Ishikawa (cell line): Measurements from ENCODE around the gene STIM1.

Source experiments
- CEBPB ChIP-seq: IDR thresholded peaks from 2 replicates; pipeline ENCODE4 v1.6.1; 2012
- CREB1 ChIP-seq: IDR thresholded peaks from 2 replicates; pipeline ENCODE4 v1.6.1; 2012; ENCODE audit warnings: low read depth
- EGR1 ChIP-seq: IDR thresholded peaks from 2 replicates; pipeline ENCODE4 v1.6.1; 2012
- EP300 ChIP-seq: IDR thresholded peaks from 2 replicates; pipeline ENCODE4 v1.6.1; 2012; ENCODE audit warnings: borderline replicate concordance
- FOXM1 ChIP-seq: IDR thresholded peaks from 2 replicates; pipeline ENCODE4 v1.6.1; 2012; ENCODE audit warnings: low read depth, borderline replicate concordance
- MAX ChIP-seq: IDR thresholded peaks from 2 replicates; pipeline ENCODE4 v1.6.1; 2012
- NFIC ChIP-seq: IDR thresholded peaks from 2 replicates; pipeline ENCODE4 v1.6.1; 2012
- RAD21 ChIP-seq: IDR thresholded peaks from 2 replicates; pipeline ENCODE4 v1.6.1; 2012; ENCODE audit warnings: low read depth
- TAF1 ChIP-seq: IDR thresholded peaks from 2 replicates; pipeline ENCODE4 v1.6.1; 2012; ENCODE audit warnings: low read depth, mild to moderate bottlenecking
- TCF12 ChIP-seq: IDR thresholded peaks from 2 replicates; pipeline ENCODE4 v1.6.1; 2012; ENCODE audit warnings: low read depth
- TEAD4 ChIP-seq: IDR thresholded peaks from 2 replicates; pipeline ENCODE4 v1.6.1; 2012
- YY1 ChIP-seq: IDR thresholded peaks from 2 replicates; pipeline ENCODE4 v1.6.1; 2012; ENCODE audit warnings: low read depth
- ZBTB7A ChIP-seq: IDR thresholded peaks from 2 replicates; pipeline ENCODE4 v1.6.1; 2012; ENCODE audit warnings: low read depth
- TF ChIP-seq, protein P1 (sequence below): IDR thresholded peaks from 2 replicates; pipeline ENCODE4 v1.6.1; 2012; ENCODE audit warnings: low read depth, mild to moderate bottlenecking
- TF ChIP-seq, protein P2 (sequence below): IDR thresholded peaks from 2 replicates; pipeline ENCODE4 v1.6.1; 2012

STIM1 gene

GRCh38 chr11:3820971-3821370 lies 34.5 kb upstream of the STIM1 start:
- no peak for TF ChIP-seq CREB1
- TF ChIP-seq, protein P1, sequence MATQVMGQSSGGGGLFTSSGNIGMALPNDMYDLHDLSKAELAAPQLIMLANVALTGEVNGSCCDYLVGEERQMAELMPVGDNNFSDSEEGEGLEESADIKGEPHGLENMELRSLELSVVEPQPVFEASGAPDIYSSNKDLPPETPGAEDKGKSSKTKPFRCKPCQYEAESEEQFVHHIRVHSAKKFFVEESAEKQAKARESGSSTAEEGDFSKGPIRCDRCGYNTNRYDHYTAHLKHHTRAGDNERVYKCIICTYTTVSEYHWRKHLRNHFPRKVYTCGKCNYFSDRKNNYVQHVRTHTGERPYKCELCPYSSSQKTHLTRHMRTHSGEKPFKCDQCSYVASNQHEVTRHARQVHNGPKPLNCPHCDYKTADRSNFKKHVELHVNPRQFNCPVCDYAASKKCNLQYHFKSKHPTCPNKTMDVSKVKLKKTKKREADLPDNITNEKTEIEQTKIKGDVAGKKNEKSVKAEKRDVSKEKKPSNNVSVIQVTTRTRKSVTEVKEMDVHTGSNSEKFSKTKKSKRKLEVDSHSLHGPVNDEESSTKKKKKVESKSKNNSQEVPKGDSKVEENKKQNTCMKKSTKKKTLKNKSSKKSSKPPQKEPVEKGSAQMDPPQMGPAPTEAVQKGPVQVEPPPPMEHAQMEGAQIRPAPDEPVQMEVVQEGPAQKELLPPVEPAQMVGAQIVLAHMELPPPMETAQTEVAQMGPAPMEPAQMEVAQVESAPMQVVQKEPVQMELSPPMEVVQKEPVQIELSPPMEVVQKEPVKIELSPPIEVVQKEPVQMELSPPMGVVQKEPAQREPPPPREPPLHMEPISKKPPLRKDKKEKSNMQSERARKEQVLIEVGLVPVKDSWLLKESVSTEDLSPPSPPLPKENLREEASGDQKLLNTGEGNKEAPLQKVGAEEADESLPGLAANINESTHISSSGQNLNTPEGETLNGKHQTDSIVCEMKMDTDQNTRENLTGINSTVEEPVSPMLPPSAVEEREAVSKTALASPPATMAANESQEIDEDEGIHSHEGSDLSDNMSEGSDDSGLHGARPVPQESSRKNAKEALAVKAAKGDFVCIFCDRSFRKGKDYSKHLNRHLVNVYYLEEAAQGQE, result no peak
- no peak for TF ChIP-seq EP300
- no peak for TF ChIP-seq CEBPB
- no peak for TF ChIP-seq ZBTB7A
- no peak for TF ChIP-seq RAD21
- TF ChIP-seq MAX, result no peak
- no peak for TF ChIP-seq TEAD4
- TF ChIP-seq, protein P2, sequence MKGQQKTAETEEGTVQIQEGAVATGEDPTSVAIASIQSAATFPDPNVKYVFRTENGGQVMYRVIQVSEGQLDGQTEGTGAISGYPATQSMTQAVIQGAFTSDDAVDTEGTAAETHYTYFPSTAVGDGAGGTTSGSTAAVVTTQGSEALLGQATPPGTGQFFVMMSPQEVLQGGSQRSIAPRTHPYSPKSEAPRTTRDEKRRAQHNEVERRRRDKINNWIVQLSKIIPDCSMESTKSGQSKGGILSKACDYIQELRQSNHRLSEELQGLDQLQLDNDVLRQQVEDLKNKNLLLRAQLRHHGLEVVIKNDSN, result no peak
- TF ChIP-seq EGR1, result no peak

DNA sequence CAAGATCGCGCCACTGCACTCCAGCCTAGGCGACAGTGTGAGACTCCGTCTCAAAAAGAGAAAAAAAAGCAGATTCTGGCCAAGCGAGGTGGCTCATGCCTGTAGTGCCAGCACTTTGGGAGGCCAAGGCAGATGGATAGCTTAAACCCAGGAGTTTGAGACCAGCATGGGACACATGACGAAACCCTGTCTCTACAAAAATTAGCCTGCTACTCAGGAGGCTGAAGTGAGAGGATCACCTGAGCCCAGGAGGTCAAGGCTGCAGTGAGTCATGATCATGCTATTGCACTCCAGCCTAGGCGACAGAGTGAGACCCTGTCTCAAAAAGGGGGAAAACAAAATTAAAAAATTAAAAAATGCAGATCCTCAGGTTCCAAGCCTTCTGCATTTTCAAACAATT lies 33.2 kb upstream of the STIM1 start:
- TF ChIP-seq EGR1 (no peak), RAD21 (no peak), TCF12 (no peak), EP300 (no peak), NFIC (no peak), YY1 (no peak), TEAD4 (no peak), TAF1 (no peak), ZBTB7A (no peak), MAX (no peak), FOXM1 (no peak), CREB1 (no peak), CEBPB (no peak)
- TF ChIP-seq, protein P1, result no peak
- TF ChIP-seq, protein P2, result no peak

DNA sequence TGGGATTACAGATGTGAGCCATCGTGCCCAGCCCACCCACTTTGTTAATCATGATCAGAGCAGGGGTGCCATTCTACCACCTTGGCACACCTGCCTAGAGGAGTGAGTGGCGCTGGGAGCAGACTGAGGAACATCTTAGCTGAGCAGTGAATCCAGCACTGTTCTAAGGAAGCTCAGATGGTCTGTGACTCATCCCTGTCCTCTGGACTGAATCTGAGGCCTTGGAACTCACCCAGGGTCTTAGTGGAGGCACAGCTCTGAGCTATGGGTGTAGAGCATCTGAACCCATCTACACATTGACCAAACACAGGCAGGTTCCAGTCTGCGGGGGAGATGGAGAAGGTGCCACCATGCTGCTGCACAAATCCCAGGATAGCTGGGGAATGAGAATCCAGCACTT lies 32.2 kb upstream of the STIM1 start:
- no peak for TF ChIP-seq TEAD4
- TF ChIP-seq, protein P2, result no peak
- no peak for TF ChIP-seq NFIC
- TF ChIP-seq CEBPB, result no peak
- TF ChIP-seq EP300, result no peak
- no peak for TF ChIP-seq YY1
- TF ChIP-seq CREB1, result no peak
- TF ChIP-seq RAD21, result no peak
- no peak for TF ChIP-seq FOXM1
- no peak for TF ChIP-seq TAF1
- no peak for TF ChIP-seq TCF12
- TF ChIP-seq MAX, result no peak
- TF ChIP-seq, protein P1, result no peak
